Fibroblast of lung (primary cell): Measurements from ENCODE around the gene EMILIN2.

Experiments
- EZH2 ChIP-seq: IDR thresholded peaks from 2 replicates; pipeline ENCODE4 v1.5.1; 2012; ENCODE audit warnings: low read length, control low read depth, mild to moderate bottlenecking; ENCODE audit errors: missing control alignments
- TF ChIP-seq, protein P1 (sequence below), 2 donors: IDR thresholded peaks in 1 of 2; conservative IDR thresholded peaks in 1 of 2; 1 replicate in 1 of 2; 2 replicates in 1 of 2; pipeline ENCODE4 v1.5.1; 2011 to 2012; ENCODE audit warnings: low read length in 2 of 2, control low read depth in 1 of 2, inconsistent platforms in 1 of 2, low read depth in 1 of 2, mild to moderate bottlenecking in 1 of 2

DNA sequence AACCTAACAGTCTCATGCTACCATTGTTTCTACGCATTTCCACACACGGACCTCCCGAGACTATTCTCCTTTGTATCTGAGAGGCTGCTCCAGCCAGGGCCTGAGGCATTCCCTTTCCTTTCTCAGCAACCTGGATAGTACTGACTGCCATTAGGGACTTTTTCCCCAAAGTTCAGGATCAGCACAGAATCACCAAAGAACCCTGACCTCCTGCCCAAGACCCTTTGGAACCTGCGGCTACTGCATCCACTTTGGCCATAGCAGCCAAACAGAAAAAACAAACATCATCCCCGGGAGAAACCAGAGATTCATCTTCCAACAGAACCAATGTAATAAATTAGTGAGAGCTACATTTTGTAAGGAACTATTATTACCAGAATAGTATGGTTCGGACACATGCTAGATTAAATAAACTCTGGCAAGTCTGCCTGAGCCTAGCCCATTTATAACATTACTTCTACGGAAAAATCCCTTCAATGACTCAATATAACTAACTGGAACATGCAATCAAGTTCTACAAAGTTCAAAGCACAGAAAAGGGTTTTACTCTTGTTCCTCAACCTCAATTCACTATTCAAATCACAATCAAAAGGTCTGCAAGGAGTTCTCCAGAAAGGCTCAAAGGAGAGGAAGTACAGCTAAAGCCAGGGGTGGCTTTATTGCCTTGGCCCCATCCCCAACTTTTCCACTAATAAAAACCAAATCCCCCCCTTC, 114.3 kb downstream of the EMILIN2 start:
- TF ChIP-seq, protein P1, sequence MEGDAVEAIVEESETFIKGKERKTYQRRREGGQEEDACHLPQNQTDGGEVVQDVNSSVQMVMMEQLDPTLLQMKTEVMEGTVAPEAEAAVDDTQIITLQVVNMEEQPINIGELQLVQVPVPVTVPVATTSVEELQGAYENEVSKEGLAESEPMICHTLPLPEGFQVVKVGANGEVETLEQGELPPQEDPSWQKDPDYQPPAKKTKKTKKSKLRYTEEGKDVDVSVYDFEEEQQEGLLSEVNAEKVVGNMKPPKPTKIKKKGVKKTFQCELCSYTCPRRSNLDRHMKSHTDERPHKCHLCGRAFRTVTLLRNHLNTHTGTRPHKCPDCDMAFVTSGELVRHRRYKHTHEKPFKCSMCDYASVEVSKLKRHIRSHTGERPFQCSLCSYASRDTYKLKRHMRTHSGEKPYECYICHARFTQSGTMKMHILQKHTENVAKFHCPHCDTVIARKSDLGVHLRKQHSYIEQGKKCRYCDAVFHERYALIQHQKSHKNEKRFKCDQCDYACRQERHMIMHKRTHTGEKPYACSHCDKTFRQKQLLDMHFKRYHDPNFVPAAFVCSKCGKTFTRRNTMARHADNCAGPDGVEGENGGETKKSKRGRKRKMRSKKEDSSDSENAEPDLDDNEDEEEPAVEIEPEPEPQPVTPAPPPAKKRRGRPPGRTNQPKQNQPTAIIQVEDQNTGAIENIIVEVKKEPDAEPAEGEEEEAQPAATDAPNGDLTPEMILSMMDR (conservative IDR thresholded peaks at IDR 0.05 in 1 of 2, IDR thresholded peaks at IDR 0.05 in 1 of 2; ENCODE audit: low read depth in 1 of 2, low read length in 2 of 2), result no peak
- TF ChIP-seq EZH2, result no peak
